Astrocyte of the cerebellum (primary cell): ENCODE measurements around the gene ZDHHC19.

ENCODE experiments used
- DNase-seq: peaks from one replicate; pipeline ENCODE4 v3.0.0-alpha.2; 2011; ENCODE audit warnings: low read depth
- H3K4me3 ChIP-seq: 2 replicates; pipeline ENCODE4 v1.5.1; 2011; ENCODE audit warnings: mild to moderate bottlenecking, low read depth, low read length, moderate library complexity
- in situ Hi-C: cut with HindIII; loops from 2 replicates; pipeline ENCODE4 v1.10.0; 2017; ENCODE audit warnings: low sequenced_read_pairs
- TF ChIP-seq, protein P1 (sequence below): IDR thresholded peaks from 2 replicates; pipeline ENCODE4 v1.5.1; 2012; ENCODE audit warnings: low read length, low read depth, moderate library complexity, mild to moderate bottlenecking; ENCODE audit errors: missing control alignments

Gene ZDHHC19

DNA sequence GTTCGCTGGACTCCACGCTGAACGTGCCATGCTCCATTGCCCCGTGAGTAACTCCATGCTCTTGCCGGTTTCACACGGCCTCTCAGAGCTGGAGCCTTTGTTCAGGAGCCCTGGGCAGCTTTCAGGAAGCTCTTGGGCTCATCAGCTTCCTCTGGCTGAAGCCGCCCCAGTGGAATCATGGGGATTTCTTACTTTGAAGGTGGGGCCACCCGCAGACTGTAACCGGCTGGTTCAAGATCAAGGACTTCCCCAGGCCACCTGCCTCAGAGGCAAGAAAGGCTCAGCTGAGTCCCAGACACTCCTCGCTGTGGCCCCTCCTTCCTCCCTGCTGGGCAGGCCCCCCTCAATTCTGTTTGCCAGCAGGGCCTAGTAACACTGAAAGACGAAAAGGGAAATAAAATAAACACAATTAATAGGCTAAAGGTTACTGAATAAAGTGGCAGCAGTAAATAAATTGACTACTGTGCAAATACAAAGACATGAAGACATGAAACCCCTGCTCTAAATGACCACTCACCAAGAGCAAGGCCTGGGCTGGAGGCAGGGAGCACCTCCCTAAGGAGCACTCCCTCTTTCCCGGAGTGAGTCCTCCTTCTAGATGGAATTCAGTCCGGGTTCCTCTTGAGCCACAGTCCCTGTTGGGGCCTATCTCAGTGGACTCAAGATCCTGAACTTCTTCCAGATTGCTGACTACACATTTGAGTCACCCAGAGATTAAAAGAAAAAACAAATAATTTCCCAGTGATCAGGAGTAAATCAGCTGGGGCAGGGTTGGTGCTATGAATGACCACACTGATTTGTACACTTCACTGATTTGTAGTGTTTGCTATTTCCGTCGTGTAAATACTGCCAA lies 51.0 kb downstream of the ZDHHC19 start:
- no peak overlapping the region for H3K4me3 ChIP-seq
- peak; percentile 24 for DNase-seq
- TF ChIP-seq, protein P1, sequence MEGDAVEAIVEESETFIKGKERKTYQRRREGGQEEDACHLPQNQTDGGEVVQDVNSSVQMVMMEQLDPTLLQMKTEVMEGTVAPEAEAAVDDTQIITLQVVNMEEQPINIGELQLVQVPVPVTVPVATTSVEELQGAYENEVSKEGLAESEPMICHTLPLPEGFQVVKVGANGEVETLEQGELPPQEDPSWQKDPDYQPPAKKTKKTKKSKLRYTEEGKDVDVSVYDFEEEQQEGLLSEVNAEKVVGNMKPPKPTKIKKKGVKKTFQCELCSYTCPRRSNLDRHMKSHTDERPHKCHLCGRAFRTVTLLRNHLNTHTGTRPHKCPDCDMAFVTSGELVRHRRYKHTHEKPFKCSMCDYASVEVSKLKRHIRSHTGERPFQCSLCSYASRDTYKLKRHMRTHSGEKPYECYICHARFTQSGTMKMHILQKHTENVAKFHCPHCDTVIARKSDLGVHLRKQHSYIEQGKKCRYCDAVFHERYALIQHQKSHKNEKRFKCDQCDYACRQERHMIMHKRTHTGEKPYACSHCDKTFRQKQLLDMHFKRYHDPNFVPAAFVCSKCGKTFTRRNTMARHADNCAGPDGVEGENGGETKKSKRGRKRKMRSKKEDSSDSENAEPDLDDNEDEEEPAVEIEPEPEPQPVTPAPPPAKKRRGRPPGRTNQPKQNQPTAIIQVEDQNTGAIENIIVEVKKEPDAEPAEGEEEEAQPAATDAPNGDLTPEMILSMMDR: no peak
- in situ Hi-C loops: no loop called here

DNA sequence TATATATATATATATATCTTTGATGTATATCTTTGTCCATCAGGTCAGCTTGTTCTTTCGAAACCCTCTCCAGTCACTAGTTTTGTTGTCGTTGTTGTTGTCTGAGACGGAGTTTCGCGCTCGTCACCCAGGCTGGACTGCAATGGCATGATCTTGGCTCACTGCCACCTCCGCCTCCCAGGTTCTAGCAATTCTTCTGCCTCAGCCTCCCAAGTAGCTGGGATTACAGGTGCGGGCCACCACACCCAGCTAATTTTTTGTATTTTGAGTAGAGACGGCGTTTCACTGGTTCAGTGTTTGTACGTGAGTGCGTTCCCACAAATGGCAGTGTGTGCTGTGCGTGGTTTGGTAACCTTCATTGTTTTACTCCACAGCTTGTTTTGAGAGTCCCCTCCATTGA lies 51.7 kb downstream of the ZDHHC19 start:
- TF ChIP-seq, protein P1: no peak
- no peak overlapping the region for H3K4me3 ChIP-seq
- DNase-seq: no peak
- in situ Hi-C loops: no loop called here

DNA sequence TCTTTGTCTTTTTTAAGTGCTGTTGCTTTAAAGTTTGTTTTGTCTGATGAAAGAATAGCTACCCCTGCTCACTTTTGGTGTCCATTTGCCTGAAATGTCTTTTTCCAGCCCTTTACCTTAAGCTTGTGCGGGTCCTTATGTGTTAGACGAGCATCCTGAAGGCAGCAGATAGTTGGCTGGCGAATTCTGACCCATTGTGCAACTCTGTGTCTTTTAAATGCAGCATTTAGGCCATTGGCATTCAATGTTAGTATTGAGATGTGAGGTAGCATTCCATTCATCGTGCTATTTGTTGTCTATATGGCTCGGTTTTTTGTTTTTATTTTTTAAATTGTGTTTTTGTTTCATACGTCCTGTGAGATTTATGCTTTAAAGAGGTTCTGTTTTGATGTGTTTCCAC lies 55.0 kb downstream of the ZDHHC19 start:
- in situ Hi-C loops: no loop called here
- H3K4me3 ChIP-seq: no peak overlapping the region

DNA sequence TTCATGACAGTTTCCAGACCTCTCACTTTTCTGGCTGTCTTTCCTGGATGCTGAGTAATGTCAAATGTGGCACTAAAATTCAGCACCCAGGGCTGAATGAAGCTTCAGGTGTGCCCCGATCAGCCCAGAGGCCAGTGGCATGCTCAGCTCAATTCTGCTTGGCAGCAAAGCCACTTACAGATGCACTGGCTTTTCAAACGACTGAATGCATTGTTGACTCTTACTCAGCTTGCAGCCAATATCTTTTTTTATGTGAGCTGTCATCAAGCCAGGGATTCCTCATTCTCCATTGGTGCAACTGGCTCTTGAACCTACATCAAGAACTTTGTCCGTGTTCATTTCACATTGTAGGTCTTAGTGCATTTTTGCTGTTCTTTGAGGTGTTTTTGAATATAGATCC lies 60.7 kb downstream of the ZDHHC19 start:
- H3K4me3 ChIP-seq: no peak overlapping the region
- TF ChIP-seq, protein P1: no peak
- in situ Hi-C loops: loop anchor here (5.0 kb wide), 1 partner anchor 43 kb away; no protein-coding TSS in a partner anchor
- no peak for DNase-seq

More for the DNA sequence above, 55.0 kb downstream of the ZDHHC19 start:
- TF ChIP-seq, protein P1: no peak
- DNase-seq: no peak

DNA sequence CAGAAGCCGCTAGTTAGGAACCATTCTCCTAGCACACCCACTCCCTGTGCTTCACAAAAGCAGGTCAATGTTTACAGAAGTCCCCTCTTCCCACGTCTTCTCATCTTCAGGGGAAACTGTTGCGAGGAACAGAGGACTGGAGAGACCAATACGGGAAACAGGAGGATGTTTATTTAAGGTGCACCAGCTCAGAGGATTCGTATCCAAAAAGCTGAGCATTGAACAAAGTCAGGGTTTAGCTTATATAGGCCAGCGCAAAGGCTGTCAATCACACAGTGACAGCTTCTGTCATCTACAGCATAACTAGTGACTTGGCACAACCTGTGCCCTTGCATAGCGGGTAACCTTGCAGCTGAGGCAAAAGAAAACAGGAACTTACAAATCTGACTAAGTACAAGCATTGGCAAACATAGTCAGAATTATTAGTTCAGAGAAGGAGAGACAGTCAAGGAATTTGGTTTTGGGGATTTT lies 61.3 kb downstream of the ZDHHC19 start:
- in situ Hi-C loops: loop anchor here (5.0 kb wide), 1 partner anchor 43 kb away; no protein-coding TSS in a partner anchor
- no peak for DNase-seq
- H3K4me3 ChIP-seq: no peak overlapping the region
- TF ChIP-seq, protein P1: no peak

DNA sequence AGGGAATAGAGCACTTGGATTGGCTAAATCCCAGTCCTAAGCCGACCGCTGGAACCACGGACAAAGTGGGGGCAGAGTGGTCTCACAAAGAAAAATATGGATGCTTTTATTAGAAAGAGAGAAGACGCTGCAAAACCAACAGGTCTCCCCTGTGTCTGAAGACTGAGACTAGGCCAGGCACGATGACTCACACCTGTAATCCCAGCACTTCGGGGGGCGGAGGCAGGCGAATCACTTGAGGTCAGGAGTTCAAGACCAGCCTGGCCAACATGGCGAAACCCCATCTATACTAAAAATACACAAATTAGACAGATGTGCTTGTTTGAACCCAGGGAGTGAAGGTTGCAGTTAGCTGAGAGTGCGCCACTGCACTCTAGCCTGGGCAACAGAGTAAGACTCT lies 61.8 kb downstream of the ZDHHC19 start:
- DNase-seq: no peak
- in situ Hi-C loops: no loop called here
- TF ChIP-seq, protein P1: no peak
- no peak overlapping the region for H3K4me3 ChIP-seq
